ENCODE data around the gene UBR2. TPM values are rescaled to one million over a fixed set of nuclear protein-coding genes. Genes with fewer than 3 reads are reported as not detected.

UBR2 gene
- total and polyA plus RNA-seq, 2 of the 4 experiments (the other 2 are of a cell fraction) = 7.7 to 32.3 TPM

DNA sequence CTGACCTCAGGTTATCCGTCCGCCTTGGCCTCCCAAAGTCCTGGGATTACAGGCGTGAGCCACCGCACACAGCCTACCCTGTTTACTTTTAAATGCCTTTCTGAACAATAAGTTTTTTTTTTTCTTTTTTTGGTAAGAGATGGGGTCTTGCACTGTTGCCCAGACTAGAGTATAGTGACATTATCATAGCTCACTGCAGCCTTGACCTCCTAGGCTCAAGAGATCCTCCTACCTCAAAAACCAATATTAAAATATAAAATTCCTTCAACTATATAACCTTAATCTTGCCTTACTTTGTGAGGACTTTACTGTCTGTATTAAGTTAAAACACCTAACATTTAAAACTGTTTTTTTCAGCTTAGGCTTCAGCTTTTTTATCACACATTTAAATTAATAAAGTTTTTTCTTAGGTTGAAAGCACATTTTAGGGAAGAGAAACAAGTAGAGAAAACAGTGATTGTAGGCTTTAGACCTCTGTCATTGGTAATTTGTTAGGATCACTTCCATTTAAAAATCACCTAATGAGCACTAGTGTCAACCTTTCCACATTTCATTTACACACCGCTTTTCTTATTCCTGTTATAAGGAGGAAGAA, 2.9 kb downstream of the UBR2 start:
- H4K8ac ChIP-seq (ENCODE audit: low read depth in 2 of 2, low read length in 2 of 2) = no peak overlapping the region
- ChIA-PET CTCF (interaction anchor here (0.6 kb wide), 1 partner anchor 19 kb away, joined by 3 read pairs; no protein-coding TSS in a partner anchor), POLR2A (ENCODE audit: unreplicated experiment) (interaction anchor here (0.7 kb wide), 1 partner anchor 1009 kb away, joined by 6 read pairs; the partner anchor contains the start of gene XPO5)
- H3K4me2 ChIP-seq (ENCODE audit: low read depth, low read length) = no peak overlapping the region
- no peak overlapping the region for H3K56ac ChIP-seq (ENCODE audit: extremely low read depth, insufficient read depth, low read length)
- ATAC-seq (ENCODE audit: low read depth) (no peak), DNase-seq (no peak)
- no peak overlapping the region for H3K4ac ChIP-seq (ENCODE audit: low read depth, low read length)
- H4K91ac ChIP-seq (ENCODE audit: insufficient read depth, low read depth, low read length) = no peak overlapping the region
- TF ChIP-seq FOS (IDR thresholded peaks at IDR 0.05; ENCODE audit: low read depth, low read length) (no peak), POLR2A (IDR thresholded peaks at IDR 0.05; ENCODE audit: low read depth, low read length) (no peak), BHLHE40 (IDR thresholded peaks at IDR 0.05; ENCODE audit: low read depth, low read length) (no peak), NFE2L2 (IDR thresholded peaks at IDR 0.05; ENCODE audit: low read depth, low read length) (no peak), MAZ (IDR thresholded peaks at IDR 0.05; ENCODE audit: borderline replicate concordance, low read depth, low read length) (no peak), RAD21 (IDR thresholded peaks at IDR 0.05; ENCODE audit: low read length) (no peak), MXI1 (IDR thresholded peaks at IDR 0.05; ENCODE audit: borderline replicate concordance, low read depth, low read length) (no peak), CEBPB (IDR thresholded peaks at IDR 0.05; ENCODE audit: low read depth, low read length) (no peak), SMC3 (IDR thresholded peaks at IDR 0.05; ENCODE audit: low read depth, low read length) (no peak)
- TF ChIP-seq, protein P1, sequence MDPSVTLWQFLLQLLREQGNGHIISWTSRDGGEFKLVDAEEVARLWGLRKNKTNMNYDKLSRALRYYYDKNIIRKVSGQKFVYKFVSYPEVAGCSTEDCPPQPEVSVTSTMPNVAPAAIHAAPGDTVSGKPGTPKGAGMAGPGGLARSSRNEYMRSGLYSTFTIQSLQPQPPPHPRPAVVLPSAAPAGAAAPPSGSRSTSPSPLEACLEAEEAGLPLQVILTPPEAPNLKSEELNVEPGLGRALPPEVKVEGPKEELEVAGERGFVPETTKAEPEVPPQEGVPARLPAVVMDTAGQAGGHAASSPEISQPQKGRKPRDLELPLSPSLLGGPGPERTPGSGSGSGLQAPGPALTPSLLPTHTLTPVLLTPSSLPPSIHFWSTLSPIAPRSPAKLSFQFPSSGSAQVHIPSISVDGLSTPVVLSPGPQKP (IDR thresholded peaks at IDR 0.05; ENCODE audit: borderline replicate concordance, low read depth, low read length) = no peak
- no peak overlapping the region for H2BK20ac ChIP-seq (ENCODE audit: low read depth, low read length)
- no peaks in the 10 kb centered on the region for H3K27me3 ChIP-seq (ENCODE audit: control insufficient read depth, insufficient read depth, low read length)
- no peaks in the 10 kb centered on the region; the same call in 1 of the 2 replicates for H3K4me1 ChIP-seq (ENCODE audit: control insufficient read depth, insufficient read depth, low read length)
- peaks cover 24% of the 10 kb centered on the region; the same call in 1 of the 2 replicates for H4K20me1 ChIP-seq (ENCODE audit: insufficient read depth, low read length)
- no peak overlapping the region for H2BK15ac ChIP-seq (ENCODE audit: low read depth, low read length)
- H3K9ac ChIP-seq (ENCODE audit: low read depth, low read length) = no peak overlapping the region
- H2AK9ac ChIP-seq (replicated peaks; ENCODE audit: low read depth, low read length, poor library complexity) = no peak overlapping the region
- WGBS, 2 experiments (ENCODE audit: extremely low coverage in 2 of 2, insufficient read length in 1 of 2) = no CpG with 5 or more reads among the region's 5 CpGs
- BruUV-seq (replicated peaks) = TSS peak; percentile 14
- no peak overlapping the region for H2BK5ac ChIP-seq (ENCODE audit: low read depth, low read length, poor library complexity, severe bottlenecking)
- H2BK120ac ChIP-seq (ENCODE audit: low read depth, low read length) = no peak overlapping the region
- H3K36me3 ChIP-seq (ENCODE audit: control insufficient read depth, insufficient read depth, low read length) = no peaks in the 10 kb centered on the region
- dilution Hi-C loops (cut with HindIII; ENCODE audit: low sequenced_read_pairs, unreplicated experiment) (no loop called here), in situ Hi-C loops (cut with MboI; ENCODE audit: low sequenced_read_pairs) (no loop called here), intact Hi-C loops (cut with micrococcal nuclease) (no loop called here)
- peak overlapping the region; percentile 32; the same call in 1 of the 2 replicates for H3K23ac ChIP-seq (ENCODE audit: low read depth, low read length)
- H2AFZ ChIP-seq (replicated peaks; ENCODE audit: low read length, poor library complexity) = no peak overlapping the region
- H3K4me3 ChIP-seq (ENCODE audit: insufficient read depth, low read depth, low read length) = no peak overlapping the region
- H3K27ac ChIP-seq (ENCODE audit: insufficient read depth, low read length) = no peak overlapping the region
- H3K18ac ChIP-seq (ENCODE audit: low read depth, low read length) = no peak overlapping the region
- no peak overlapping the region for H4K5ac ChIP-seq (ENCODE audit: low read depth, low read length)
- H3K79me1 ChIP-seq (ENCODE audit: low read depth in 1 of 2, low read length in 2 of 2) = peaks cover 7 to 60% of the 10 kb centered on the region in 2 experiments
- no peaks in the 10 kb centered on the region for H3K9me1 ChIP-seq (ENCODE audit: insufficient read depth, low read length)
- no peaks in the 10 kb centered on the region for H3K9me3 ChIP-seq (ENCODE audit: control insufficient read depth, insufficient read depth, low read length)
- H3K14ac ChIP-seq (replicated peaks; ENCODE audit: low read depth, low read length) = no peak overlapping the region
- no peak overlapping the region for H2AK5ac ChIP-seq (ENCODE audit: low read depth, low read length)
